ENCODE measurements around the gene TBC1D32.
"Not testable (repeated sequence)": the region's sequence is repeated elsewhere in the genome, so short reads cannot be mapped to it uniquely, and the experiment has no call there.

TBC1D32 gene

DNA sequence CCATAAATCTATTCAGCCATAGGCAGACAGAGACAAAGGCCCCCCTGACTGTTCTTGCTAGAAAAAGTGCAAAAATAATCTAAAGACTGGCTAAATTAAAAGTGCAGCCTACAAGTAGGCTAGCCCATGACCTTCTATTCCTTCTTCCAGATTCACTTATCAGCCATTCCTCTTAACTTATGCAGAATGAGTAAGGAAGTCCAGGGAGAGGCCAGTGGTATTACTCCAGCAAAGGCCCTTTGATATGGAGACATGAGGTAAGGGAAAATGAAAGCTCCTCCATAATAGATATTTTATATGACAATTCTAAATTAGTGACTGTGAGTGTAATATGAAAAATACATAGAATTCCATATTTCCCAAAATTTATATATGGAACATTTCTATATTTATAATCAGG, 199.4 kb downstream of the TBC1D32 start:
- in situ Hi-C loops (cut with MboI; ENCODE audit: low sequenced_read_pairs), result no loop called here

DNA sequence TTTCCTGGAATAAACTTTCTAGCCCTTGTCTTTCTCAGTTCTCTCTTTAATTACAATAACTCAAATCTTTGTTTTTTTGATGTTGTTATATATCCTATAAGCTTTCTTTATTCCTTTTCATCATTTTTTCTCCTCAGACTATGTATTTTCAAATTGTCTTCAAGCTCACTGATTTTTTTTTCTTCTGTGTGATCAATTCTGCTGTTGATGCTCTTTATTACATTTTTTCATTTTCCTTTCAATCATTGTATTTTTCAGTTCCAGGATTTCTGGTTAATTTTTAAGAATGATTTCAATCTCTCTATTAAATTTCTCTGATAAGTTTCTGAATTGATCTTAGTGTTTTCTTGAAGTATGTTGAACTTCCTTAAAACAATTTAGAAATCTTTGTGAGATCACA, 209.7 kb downstream of the TBC1D32 start:
- in situ Hi-C loops (cut with MboI; ENCODE audit: low sequenced_read_pairs), result no loop called here

DNA sequence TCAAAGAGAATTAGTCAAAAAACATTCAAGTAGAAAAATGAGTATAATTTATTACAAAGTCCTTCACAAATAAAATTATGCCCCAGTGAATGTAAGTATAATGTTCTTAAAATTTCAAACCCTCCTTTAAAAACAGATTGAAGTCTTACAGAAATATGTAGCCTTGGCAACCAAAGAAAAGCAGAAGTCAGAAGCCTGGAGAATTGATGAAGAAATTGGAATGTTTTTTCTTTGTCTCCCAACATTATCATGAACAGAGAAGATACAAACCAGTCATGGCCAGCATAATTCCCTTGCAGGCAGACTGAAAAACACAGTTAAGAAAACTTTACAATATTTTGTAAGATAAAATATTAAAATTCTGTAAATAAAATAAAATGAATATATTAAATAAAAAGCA, 221.9 kb downstream of the TBC1D32 start:
- in situ Hi-C loops (cut with MboI; ENCODE audit: low sequenced_read_pairs), result no loop called here

DNA sequence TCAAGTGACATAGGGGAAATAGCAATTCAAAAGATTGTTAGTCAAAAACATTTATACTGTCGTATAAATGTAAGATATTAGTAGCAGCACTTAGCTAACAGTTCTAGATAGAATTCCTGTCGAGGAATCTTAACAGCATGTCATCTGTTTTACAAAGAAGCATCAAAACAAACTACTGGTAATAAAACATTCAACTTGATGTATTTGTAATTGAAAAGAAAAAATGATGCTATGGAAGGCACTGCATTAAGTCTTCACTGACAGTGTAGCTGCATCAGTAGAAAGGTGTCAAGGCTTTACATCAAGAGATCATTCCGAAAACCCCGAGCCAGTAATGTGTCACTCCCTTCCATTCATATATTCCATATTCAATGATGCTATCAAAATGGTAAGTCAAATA, 223.5 kb downstream of the TBC1D32 start:
- in situ Hi-C loops (cut with MboI; ENCODE audit: low sequenced_read_pairs), result no loop called here

DNA sequence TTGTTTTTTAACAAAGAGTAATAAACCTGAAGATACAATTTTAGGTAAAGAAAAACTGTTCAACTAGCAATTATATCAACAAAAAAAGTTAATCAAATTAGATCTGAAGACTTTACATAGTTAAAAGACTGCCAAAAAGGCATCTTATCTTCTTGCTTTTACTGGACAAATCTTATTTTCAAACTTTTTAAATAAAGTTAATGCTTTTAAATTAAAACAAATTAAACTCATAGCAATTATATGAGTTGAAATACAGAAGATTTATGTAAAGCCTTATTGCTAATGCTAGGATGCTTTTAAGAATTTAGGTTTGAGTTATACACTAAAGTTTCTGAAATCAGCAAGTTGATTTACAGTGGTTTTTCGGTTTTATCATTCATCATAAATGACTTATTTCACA, 227.3 kb downstream of the TBC1D32 start:
- in situ Hi-C loops (cut with MboI; ENCODE audit: low sequenced_read_pairs), result no loop called here

DNA sequence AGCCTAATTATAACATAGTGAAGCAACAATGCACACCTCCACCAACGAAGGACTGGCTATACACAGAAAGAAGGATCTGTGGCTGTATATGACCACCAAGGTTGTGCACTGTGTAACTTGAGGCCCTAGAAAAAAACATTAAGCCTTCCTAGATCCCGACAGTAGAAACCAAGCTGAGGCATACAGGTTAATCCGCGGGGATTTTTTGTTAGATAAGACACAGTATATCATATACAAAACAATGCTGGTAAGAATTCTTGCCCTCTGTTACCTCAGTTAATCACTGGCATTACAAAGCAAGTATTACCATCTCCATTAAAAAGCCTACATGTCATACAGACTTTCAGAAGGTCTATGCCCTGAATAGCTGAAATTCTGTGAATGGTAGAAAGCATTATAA, 228.8 kb downstream of the TBC1D32 start:
- in situ Hi-C loops (cut with MboI; ENCODE audit: low sequenced_read_pairs), result no loop called here

DNA sequence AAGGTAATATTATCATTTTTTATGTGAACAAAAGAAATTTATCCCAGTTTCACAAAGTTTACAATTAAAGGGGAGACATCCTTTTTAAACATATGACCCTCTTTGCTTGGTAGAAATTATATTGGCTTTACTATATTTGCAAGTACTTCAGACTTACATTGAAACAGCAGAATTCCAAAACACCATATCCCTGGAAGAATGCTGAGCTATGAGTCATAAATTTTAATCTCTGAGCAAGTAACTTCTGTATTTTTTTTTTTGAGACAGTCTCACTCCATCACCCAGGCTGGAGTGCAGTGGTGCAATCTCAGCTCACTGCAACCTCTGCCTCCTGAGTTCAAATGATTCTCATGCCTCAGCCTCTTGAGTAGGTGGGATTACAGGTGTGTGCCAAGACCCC, 240.4 kb downstream of the TBC1D32 start:
- in situ Hi-C loops (cut with MboI; ENCODE audit: low sequenced_read_pairs), result no loop called here

DNA sequence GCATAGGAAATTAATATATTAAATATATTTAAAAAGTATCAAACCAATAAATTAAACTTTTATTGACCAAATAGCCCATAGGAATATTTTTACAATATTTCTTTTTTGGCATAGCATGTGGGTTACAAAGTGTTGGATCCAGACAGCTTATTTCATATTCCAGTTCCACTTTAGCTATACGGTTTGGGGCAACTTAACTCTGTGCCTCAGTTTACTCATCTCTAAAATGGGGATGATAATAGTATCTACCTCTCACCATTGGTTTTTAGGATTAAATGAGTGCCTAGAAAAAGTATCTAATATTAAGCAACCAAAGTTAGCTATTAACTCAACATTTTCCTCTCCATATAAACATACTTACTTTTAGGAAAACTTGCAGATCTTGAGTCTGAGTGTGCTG, 243.8 kb downstream of the TBC1D32 start:
- in situ Hi-C loops (cut with MboI; ENCODE audit: low sequenced_read_pairs), result no loop called here

DNA sequence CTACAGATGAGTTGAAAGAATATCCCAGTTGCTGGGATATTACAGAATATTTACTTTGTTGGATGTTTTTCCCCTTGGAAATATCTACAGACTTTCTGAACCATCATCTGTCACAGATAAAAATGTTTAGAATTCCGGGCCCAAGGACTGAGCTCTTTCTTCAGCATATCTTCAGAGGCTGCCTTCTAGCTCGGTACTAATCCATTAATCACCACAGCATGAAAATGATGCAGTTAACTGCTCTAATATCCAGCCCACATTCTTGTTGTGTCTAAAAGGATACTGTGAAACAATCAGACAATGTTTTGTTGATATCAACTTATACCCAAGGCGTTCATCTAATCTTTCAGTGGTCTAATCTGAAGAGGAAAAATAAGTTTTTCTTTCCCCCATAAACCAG, 247.4 kb downstream of the TBC1D32 start:
- in situ Hi-C loops (cut with MboI; ENCODE audit: low sequenced_read_pairs), result no loop called here

DNA sequence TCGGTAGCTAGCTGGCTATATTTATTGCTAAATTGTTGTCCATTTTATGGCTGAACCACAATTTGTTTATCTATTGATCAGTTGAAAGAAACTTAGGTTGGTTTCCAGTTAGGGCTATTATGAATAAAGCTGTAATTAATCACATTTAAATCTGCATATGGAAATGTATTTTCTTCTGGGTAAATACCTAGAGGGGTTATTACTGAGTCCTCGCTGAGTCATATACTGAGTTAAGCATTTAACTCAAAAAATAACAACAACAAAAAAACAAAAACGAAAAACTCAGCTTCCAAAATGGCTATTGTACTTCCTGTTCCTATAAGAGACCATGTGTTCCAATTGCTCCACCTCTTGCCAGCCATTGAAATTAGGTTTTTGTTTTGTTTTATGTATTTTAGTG, 258.2 kb downstream of the TBC1D32 start:
- in situ Hi-C loops (cut with MboI; ENCODE audit: low sequenced_read_pairs), result no loop called here

DNA sequence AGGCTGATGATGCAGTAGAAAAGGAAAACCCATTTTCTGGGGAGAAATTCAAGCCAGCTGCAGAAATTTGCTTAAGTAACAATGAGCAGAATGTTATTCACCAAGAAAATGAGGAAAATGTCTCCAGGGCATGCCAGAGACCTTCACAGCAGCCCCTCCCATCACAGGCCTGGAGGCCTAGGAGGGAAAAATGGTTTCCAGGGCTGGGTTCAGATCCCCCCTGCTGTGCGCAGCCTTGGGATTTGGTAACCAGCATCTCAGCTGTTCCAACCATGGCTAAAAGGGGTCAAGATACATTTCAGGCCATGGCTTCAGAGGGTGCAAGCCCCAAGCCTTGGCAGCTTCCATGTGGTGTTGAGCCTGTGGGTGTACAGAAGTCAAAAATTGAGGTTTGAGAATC, 265.5 kb downstream of the TBC1D32 start:
- in situ Hi-C loops (cut with MboI; ENCODE audit: low sequenced_read_pairs), result not testable (repeated sequence)

DNA sequence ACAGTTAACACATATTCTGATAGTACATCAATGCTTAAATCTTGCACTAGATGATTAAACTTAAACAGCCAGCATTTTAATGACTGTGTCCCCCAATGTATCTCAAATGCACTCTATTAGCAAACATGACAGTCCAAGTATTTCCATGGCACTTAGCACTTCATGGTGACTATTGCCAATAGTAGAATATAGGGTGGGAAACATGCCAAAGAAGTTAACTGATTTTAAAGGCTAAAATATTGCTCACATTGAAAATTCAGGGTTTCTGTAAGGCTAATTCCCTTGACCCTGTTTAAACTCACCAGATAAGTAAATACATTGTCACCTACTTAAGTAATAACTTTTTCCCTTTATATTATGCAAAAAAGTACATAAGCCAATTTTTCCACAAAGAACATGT, 266.9 kb downstream of the TBC1D32 start:
- in situ Hi-C loops (cut with MboI; ENCODE audit: low sequenced_read_pairs), result no loop called here

DNA sequence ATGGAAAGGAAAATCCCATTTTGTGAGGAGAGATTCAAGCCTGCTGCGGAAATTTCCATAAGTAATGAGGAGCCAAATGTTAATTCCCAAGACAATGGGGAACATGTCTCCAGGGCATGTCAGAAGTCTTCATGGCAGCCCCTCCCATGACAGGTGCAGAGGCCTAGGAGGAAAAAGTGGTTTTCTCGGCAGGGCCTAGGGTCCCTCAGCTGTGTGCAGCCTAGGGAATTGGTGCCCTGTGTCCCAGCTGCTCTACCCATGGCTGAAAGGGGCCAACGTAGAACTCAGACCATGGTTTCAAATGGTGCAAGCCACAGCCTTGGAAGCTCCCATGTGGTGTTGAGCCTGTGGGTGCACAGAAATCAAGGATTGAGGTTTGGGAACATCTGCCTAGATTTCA, 269.9 kb downstream of the TBC1D32 start:
- in situ Hi-C loops (cut with MboI; ENCODE audit: low sequenced_read_pairs), result no loop called here

DNA sequence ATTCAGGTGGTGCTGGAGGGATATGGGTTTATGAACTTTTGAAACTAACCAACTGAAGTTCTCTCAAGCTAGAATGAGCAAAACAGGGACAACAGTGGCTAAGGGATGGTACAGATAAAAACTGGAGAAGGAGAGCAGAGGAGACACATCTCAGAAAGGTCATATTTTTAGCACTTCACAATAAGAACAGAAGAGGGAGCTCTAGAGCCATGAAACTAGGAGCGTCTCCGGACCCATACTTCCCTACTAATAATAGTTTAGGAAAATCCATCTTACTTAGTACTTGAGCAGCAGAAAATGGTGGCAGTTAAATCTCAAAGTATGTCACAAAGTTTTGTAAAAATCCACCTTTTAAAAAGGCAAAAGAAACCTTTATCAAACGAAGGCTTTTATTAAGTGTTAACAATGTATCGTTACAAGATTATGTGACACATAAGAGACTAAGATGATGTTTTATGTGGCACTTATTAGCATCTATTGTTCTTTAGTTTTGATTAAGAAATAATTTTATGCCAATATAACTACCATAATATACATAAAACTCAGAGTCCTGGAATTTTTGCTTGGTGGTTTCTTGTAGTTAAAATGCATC, 278.6 kb downstream of the TBC1D32 start:
- in situ Hi-C loops (cut with MboI; ENCODE audit: low sequenced_read_pairs), result loop anchor here (10.0 kb wide), 1 partner anchor 249 kb away; no protein-coding TSS in a partner anchor

DNA sequence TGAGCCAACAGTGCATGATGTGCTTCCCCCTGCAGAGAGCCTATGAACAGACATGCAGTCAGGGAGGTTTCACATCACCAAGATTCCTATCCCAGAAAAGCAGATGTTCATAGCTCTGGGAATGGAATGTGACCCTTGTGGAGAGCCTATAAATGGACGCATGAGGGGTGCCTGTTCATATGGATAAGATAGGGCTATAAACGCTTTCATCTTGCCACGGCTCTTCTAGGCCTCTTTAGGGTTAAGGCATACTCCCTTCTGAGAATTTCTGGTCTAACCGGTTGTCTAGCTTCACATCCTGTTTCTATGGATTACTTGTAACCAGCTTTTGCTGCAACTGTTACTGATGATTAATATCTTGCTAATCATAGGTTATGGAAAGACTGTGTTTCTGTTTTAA, 285.7 kb downstream of the TBC1D32 start:
- in situ Hi-C loops (cut with MboI; ENCODE audit: low sequenced_read_pairs), result not testable (repeated sequence)

DNA sequence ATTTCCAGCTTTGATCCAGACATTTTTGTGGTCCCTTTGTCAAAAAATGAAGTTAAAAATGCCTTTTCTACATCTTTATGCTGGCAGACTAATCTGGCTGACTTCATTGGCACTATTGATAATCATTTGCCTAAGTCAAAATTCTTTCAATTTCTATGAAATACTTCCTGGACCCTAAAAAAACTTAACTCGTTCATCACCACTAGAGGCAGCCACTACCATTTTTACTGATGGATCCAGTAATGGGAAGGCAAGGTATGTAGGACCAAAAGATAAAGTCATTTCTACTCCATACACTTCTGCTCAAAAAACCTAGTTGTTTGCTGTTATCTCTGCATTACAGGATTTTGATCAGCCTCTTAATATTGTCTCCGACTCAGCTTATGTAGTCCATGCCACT, 289.4 kb downstream of the TBC1D32 start:
- in situ Hi-C loops (cut with MboI; ENCODE audit: low sequenced_read_pairs), result not testable (repeated sequence)

DNA sequence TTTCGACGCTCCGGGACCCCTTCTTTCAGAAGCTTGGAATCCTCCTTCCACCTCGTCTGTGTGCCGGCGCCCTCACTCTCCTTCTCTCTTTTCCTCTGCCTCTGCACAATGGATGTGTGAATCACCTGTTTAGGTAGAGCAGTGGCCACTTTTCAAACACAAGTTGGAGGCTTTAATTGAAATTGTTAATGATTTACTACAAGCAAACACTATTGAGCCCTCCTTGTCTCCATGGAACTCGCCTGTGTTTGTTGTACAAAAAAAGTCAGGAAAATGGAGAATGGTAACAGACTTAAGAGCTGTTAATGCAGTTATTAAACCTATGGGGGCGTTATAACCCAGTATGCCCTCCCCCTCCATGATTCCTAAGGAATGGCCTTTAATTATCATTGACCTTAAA, 290.6 kb downstream of the TBC1D32 start:
- in situ Hi-C loops (cut with MboI; ENCODE audit: low sequenced_read_pairs), result not testable (repeated sequence)

DNA sequence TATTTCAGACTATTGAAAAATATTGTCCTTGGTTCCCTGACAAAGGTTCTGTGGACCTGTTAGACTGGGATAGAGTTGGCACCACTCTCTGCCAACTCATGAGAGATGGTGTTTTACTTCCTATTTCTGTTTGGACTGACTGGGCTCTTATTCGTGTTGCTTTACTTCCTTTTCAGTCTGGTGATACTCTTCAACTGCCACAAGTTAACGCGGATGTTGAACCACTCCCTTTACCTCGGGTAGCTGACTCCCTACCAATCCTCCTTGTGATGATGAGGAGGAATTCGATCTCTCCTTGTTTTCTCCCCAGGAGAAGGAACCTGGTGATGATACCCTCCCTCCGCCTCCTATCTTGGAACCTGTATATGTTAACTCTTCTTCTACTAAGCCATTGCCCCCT, 291.1 kb downstream of the TBC1D32 start:
- in situ Hi-C loops (cut with MboI; ENCODE audit: low sequenced_read_pairs), result not testable (repeated sequence)

DNA sequence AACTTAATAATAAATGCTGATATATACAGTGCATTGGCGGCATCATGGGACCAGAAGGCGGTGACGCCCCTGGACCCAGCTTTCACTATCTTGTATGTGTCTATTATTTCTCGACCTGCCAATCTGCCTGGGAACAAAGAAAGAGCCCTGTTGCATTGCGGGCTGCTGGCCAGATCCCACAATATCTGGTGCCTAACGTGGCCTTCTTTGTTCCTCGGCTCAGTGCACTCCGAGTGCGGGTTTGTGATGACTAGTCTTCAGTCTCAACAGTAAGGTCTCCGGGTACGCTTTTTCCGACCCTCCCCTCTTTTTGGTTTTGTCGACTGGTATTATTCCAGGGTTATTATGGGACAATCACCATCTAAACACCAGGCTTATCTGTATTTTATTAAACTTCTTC, 291.5 kb downstream of the TBC1D32 start:
- in situ Hi-C loops (cut with MboI; ENCODE audit: low sequenced_read_pairs), result no loop called here

DNA sequence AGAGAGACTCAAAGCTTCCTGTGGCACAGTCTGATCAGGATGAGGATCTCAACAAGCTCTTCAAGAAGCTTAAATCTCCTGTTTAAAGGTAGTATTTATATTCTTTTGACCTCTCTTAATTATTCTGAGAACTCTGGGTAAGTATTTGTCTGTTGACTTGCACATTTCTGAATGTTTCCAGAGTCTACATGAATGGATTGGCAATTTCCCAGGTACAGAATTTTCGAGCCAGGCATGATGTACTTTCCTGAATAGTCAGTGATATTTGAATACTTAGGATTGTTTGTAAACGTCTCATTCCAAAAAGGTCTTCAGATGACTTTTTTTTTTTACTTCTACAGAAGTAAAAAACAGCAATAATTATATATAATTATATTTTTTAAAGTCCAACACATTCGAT, 293.4 kb downstream of the TBC1D32 start:
- in situ Hi-C loops (cut with MboI; ENCODE audit: low sequenced_read_pairs), result no loop called here

DNA sequence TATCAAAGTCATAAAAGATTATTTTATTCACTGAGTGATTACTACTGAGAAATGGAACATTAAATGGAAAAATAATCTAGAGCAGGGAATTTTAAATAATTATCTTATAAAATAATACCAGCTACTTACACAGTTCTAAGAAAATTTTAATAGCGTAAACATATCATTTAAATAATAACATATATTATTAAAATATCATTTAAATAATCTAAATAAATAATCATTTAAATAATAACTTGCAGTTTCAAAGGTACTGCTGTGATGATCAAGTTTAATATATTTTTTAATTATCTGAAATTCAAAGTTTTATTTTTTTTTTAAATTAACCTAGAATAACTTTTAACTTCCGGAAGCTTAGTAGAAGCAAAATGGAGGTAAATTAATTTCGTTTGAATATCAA, 301.2 kb downstream of the TBC1D32 start:
- in situ Hi-C loops (cut with MboI; ENCODE audit: low sequenced_read_pairs), result no loop called here

DNA sequence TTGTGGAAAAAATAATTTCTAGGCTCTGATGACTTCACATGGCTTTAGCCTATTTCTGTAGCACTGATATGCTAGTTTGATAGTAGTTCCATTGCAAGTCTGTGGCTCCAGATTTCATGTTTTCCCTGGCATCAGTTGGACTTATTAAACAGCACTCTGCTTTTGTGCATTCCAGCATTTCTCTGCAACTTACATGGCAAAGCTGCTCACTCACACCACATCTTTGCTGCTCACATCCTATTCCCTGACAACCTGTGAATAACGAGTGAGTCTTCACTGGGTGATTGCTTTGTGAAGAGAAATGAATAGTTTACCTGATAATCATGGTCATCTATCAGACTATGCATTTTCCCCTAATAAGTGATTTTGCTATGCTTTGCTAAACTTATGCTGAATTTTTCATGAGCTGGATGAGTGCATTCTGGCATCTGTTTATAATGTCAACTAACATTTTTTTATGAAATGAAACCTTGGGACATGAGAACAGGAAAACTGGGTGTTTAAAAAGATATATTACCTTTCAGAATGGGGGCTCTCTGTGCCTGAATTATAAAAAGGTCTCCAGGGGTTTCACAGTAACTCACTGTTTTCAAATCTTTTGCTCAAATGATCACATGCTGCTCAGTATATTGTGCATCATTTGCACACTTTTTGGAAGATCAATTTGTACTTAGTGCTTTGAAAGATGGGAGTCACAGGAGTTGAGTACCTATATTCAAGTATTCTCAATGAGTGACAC, 301.8 kb downstream of the TBC1D32 start:
- in situ Hi-C loops (cut with MboI; ENCODE audit: low sequenced_read_pairs), result no loop called here

All from HL-60/S4 (cell line).